ENCODE results near the gene SEPTIN8.
A peak's percentile ranks its signal among the peaks of the same experiment; 100 is the strongest.

SEPTIN8 gene, protein sequence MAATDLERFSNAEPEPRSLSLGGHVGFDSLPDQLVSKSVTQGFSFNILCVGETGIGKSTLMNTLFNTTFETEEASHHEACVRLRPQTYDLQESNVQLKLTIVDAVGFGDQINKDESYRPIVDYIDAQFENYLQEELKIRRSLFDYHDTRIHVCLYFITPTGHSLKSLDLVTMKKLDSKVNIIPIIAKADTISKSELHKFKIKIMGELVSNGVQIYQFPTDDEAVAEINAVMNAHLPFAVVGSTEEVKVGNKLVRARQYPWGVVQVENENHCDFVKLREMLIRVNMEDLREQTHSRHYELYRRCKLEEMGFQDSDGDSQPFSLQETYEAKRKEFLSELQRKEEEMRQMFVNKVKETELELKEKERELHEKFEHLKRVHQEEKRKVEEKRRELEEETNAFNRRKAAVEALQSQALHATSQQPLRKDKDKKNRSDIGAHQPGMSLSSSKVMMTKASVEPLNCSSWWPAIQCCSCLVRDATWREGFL

DNA sequence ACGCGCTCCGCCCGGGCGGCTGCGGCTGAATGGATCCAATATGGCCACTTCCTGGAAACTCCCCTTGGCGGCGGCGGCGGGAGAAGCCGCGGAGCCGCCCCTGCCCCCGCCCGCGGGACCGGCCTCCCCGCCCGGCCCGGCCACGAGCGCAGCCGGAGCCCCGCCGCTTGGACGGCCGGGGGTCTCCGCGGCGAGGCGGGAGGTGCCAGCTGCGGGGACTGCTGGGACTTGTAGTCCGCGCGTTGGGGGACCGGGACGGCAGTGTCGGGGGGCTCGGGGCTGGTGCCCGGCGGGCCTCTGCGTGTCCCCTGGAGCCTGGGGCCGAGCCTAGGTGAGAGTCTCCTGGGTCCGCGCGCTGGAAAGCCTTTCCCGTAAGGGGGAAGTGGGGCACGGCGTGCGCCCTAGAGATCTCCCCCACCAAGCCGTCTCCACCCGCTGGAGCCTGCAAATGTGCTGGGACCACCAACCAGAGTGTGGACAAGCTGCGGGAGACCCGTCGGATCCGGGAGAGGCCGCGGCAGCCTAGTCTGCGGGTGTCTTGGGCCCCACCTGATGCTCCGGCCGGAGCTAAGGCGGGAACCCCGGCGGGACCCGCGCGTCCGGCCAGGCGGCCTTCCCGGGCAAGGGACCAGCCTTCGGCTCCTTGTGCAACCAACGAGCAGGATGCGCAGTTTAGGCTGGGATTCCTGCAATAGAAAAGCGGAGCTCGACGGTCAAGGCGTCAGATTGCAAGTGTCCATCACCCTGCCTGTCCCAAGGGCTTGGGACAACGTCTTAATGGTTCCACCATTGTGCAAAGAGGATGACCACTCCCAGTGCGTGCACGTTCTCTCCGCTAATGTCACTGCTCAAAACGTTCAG is at the start of gene SEPTIN8:
Gene SEPTIN8, minus strand, starts transcription at position 31 of the 861 bp plus-strand sequence. CDS start 102 bp downstream, outside the sequence.
- peak; percentile 22 for DNase-seq (ENCODE audit: low spot score)

DNA sequence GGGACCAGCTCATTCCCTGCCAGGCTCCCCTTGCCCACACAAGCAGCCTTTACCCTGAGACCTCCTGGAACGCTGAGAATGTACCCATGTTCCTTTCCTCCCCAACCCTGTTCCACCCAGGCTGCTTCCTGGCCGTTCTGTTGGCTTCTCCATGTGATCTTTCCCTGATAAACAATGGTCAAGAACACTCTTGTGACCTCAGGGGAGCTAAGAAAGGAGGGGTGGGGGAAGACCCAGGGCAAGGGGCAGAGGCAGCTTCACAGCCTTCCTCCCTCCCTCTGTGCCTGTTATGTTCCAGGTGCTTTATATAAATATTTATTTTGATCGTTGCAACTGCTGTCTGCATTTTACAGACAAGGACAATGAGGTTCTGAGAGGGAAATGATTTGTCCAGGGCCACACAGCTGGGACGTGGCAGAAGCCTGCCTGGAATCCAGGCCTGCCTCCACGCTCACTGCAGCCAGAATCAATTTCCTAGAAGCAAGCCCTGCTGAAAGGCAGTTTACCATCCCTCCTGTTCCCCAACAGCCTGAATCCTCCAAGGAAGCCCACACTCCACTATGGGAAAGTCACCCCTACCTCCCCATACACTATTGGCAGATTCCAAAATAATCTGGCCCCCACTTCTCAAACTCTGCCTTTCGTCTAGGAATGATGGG is 49.5 kb upstream of the SEPTIN8 start:
- no peak for DNase-seq (ENCODE audit: low spot score)

DNA sequence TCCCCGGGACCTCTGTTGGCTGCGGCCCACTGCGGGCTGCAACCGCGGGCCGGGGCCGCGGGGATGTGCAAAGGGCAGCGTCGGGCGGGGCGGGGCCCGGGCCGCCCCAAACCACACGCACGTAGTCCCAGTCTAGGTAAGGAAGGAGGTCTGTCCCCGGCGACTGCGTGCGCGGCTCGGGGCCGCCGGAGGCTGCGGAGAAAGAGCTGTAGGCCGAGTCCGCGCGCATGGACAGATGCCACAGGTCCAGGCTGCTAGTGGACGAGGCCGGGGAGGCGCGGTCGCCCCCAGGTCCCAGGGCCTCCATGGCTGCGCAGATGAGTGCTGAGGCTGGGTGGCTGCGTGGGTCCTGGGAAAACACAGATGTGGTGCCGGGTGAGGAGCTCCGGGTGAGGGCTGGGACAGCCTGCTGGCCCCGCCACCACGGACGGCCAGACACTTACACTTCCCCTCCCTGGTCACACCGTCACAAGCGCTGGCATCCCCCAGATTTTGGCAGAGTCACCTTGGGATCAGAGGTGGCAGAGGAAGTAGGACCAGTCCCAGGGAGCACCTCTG is 48.9 kb upstream of the SEPTIN8 start:
- no peak for DNase-seq (ENCODE audit: low spot score)

DNA sequence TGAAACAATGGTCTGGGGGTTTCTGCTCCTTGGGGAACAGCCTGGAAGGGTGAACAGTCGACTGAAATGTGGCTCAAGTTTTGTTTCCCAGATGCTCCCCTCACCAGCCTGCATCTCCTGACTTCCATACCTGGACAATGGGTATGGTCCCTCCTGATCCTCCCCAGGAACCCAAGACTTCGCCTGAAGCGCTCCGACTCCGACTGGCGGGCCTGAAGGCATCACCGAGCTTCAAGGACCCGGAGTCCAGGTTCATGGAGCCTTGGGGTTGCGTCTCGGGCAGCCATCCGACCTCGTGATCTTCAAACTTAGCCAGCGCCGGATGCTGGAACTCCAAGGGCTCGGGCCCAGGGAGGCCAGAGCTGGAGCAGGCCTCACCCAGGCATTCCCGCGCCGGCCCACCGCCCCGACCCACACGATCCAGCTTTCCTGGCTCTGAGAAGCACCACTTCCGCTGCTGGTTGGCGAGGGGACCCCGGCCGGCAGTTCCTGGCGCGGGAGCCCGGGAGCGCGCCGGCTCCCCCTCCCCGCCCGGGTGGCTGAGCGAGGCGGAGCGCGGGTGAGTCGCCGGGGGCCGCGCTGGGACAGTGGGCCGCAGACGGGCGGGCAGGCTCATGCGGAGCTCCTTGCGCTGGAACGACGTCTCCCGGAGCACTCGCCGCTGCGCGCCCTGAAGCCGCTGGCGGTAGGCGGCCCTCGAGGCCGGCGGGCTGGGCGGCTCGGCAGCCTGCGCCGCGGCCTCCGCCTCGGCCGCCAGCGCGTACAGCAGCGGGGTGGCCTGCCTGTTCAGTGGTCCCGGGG is 48.2 kb upstream of the SEPTIN8 start:
- DNase-seq (ENCODE audit: low spot score): no peak

DNA sequence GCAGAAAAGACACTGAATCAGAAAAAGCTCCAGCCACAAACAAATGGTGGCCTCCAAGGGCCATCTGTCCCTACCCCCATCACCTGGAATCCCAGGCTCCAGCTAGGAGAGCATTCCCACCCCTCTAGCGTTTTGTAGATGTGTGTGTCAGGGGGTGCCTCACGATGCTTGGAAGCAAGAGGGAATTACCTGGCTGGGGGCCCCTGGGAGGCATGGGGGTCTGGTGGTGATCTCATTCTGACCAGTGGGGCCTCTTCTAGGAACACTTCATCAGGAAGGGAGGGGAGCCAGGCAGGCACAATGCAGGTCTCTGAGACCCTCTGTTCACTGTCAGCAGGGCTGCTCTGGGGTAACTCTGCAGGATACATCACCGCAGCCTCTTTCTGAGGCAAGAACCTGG is 47.4 kb upstream of the SEPTIN8 start:
- DNase-seq (ENCODE audit: low spot score): no peak

DNA sequence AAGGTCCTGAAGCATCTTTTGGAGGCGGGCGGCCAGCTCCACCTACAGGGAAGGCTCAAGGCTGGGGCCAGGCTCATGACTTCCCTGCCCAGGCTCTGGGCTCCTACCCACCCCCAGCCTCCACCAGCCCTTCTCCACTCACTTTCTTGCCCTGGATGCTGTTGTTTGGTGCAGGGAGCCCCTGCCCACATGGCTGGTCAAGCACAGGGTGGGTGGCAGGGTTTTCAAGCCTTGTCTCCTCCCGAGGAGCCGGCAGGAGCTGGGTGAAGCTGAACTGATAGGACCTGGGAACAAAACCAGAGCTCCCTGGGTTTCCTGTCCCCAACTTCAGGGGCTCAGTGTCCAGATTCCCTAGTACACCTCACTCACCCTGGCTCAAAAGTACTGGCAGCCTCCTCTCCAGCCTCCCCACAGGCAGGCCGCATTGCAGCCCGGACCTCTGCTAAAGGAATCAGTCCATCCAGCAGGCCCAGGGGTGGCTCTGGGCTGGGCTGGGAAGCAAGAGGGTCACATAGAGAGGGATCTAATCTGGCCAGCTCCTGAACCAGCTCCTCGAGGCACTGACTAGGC is 46.5 kb upstream of the SEPTIN8 start:
- DNase-seq (ENCODE audit: low spot score): no peak

DNA sequence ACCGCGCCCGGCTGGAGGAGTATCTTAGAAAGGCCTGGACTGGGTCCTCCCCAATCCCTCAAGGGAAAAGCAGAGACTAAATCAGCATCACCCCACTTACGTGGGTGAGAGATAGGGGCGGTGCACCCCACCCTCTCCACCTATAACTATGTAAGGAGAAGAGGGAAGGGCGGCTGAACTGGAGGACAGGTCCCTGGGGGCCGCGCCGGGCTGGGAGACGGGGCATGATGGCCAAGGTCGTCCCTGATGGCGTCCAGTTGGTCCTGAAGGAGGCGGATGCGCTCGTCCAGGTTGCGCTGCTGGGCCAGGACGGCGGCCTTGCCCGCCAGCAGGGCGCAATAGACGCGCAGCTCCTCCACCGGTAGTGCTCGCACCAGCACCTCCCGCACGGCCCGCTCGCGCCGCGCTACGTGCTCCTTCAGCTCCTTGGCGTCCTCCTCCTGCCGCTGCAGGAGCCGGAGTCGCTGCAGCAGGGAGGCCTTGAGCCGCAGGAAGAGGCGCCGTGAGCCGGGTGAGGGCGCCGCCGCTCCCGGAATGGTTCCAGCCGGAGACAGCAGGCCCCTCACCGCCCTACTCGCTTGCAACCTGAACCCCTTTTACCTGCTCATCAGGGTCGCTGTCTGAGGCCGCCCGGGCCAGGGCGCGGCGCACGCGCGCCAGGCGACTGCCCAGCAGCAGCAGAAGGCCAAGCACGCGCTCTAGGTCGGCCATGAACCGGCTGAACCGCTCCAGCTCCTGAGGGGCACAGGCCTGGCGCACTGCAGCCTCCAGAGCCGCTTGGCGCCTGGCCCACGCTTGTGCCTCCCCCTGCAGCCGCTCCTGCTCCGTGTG is 45.8 kb upstream of the SEPTIN8 start:
- DNase-seq (ENCODE audit: low spot score): no peak

DNA sequence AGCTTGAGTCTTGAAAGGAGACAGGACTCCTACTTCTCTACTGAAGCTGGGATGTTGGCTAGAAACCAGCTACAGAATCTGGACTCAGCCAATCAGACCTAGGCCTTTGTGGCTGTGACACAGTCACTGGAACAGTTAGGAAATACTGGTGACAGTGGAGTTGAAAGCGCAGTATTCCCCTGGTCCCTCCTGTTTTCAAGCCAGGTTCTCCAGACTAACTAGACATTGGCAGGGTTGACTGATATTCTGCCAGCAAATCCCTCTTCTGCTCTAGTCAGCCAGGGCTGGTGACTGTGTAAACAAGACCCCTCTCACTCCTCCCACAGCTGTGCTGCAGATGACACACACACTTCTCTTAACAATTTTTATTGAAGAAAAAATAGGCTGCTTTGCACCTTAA is 44.8 kb upstream of the SEPTIN8 start:
- no peak for DNase-seq (ENCODE audit: low spot score)

DNA sequence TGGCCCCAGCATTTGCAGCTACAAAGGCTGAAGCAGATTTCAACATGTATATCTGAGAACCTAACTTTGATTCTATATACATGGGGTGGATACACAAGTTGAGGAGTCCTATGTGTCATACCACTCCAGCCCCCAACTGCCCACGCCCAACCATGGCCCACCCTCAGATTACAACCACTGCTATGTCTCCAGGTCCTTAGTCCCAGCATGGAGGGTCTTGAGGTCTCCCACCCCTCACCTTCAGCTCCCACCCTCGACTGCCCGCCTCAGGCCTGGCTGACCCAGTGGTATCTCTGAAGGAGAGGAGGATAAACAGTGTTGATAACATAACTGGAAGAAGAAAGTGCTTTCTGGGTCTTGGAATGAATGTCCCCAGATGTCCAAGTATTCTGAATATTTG is 44.3 kb upstream of the SEPTIN8 start:
- DNase-seq (ENCODE audit: low spot score): no peak

DNA sequence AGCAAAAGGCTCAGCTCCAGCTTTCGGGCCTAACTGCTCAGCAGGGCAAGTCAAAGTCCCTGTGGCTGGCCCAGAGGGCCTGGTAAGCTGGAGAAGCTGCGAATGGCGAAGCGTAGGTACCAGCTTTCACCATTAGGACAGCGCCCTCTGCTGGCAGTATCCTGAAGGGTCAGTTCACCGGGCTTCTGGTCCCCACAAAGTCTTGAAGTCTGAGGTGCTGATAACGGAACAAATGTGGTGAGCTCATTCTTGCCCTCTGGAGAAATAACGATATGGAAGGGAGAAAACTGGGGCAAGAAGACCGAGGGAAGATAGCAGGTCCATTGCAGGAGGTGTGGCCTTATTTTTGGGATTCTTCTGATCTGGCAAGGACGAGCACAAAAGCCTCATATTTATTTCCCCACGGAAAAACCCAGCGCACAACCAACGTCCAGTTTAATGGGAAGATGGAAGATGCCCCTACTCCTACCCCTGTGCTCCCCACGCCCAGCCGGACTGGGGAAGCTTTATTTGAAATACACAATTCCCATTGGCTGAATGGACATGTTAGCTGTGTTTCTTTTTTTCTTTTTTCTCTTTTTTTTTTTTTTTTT is 43.2 kb upstream of the SEPTIN8 start:
- peak; percentile 93 for DNase-seq (ENCODE audit: low spot score)

DNA sequence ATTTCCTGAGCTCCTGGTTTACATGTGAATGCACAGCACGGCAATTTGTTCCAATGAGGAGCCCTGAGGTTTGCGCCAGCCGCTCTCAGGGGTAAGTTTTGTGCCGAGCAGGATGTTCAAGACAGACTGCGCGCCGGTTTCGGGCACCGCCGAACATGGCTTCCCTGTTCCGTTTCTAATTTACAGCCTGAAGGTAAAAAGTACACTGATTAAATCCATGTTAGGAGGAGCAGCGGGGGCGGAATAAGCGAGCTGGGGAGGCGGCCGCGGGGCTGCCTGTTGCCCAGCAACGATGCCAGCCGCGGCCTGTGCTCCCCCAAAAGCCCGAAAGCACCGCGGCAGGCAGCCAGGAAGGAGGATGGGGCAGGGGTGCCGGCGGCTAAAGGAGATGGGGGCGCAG is 42.4 kb upstream of the SEPTIN8 start:
- no peak for DNase-seq (ENCODE audit: low spot score)

DNA sequence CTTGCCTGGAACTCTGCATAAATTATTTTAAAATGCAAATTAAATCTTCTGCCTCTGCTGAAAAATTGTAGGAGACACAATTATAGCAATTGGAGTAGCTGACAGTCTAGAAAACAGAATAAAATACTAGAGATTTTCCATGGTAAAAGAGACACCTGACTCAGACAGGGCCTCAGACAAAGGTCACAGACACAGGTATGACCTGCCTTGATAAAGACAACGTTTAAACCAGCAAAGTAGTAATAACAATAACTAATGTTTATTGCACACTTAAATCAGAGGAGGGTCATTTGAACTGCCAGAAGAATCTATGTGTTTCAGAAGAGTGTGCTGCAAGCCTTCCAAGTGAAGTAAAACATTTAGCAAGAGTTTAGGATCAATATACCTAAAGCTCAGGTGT is 40.0 kb upstream of the SEPTIN8 start:
- no peak for DNase-seq (ENCODE audit: low spot score)

DNA sequence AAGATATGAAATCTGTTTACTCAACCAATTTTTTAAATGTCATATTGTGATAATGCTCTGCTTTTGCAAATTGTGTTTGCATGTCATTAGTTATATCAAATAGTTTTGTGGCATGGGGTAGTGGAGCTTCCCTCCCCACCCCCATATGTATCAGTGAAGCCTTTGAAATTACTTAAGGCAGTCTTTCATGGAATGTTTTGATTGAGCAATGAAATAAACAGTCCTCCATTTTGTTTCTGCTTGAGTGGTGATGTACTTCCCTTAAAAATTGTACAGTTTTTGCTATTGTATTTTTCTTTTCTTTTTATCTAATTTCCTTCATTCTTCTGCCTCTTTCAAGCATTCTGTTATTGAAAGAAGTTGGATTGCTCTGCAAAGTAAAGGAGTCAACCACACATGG is 39.5 kb upstream of the SEPTIN8 start:
- DNase-seq (ENCODE audit: low spot score): no peak

DNA sequence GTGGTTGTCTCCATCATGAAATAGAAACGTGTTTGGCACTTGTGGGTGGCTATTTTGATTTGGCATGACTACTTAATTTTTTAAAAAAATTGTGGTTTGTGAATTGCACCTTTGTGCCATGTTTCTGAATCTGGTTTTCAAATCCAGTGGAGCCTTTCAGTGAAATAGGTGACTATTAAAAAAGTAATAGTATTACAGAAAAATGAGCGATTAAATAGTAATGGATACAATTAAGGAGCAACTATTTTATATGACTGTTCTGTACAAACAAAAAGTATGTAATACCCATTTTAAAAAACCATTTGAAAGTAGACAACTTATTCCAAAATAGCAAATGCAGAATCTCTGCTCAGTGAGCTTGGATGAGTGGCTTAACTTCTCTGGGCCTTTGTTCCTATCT is 39.0 kb upstream of the SEPTIN8 start:
- no peak for DNase-seq (ENCODE audit: low spot score)

DNA sequence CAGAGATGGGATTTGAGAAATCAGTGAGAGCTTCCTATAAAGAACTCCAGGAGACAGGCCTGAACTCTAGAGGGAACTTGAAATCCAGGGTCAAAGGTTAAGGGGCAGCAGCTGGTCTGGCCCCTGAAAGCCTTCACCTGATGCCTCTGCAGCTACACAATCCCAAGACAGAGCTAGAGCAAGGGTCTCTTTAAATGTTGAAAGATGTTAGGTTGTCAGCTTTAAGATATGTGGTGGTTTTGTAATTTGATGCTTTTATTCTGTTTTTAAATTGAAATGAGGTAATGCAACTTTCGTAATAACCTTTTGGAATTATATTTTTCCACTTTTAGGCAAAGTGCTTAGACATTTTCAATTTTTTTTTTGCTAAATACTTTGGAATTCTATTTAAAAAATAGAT is 38.4 kb upstream of the SEPTIN8 start:
- no peak for DNase-seq (ENCODE audit: low spot score)

DNA sequence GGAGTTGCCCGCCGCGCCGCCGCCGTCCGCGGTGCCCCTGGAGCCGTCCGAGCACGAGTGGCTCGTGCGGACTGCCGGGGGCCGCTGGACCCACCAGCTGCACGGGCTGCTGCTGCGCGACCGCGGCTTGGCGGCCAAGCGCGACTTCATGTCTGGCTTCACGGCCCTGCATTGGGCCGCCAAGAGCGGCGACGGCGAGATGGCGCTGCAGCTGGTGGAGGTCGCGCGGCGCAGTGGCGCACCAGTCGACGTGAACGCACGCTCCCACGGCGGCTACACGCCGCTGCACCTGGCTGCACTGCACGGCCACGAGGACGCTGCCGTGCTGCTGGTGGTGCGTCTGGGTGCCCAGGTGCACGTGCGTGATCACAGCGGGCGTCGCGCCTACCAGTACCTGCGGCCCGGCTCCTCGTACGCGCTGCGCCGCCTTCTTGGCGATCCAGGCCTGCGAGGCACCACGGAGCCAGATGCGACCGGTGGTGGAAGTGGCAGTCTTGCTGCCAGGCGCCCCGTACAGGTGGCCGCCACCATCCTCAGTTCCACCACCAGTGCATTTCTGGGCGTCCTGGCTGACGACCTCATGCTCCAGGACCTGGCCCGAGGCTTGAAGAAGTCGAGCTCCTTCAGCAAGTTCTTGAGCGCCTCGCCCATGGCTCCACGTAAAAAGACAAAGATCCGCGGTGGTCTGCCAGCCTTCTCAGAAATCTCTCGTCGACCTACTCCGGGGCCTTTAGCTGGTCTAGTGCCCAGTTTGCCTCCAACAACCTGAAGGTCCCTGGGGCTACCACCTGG is 37.7 kb upstream of the SEPTIN8 start:
- DNase-seq (ENCODE audit: low spot score): no peak

DNA sequence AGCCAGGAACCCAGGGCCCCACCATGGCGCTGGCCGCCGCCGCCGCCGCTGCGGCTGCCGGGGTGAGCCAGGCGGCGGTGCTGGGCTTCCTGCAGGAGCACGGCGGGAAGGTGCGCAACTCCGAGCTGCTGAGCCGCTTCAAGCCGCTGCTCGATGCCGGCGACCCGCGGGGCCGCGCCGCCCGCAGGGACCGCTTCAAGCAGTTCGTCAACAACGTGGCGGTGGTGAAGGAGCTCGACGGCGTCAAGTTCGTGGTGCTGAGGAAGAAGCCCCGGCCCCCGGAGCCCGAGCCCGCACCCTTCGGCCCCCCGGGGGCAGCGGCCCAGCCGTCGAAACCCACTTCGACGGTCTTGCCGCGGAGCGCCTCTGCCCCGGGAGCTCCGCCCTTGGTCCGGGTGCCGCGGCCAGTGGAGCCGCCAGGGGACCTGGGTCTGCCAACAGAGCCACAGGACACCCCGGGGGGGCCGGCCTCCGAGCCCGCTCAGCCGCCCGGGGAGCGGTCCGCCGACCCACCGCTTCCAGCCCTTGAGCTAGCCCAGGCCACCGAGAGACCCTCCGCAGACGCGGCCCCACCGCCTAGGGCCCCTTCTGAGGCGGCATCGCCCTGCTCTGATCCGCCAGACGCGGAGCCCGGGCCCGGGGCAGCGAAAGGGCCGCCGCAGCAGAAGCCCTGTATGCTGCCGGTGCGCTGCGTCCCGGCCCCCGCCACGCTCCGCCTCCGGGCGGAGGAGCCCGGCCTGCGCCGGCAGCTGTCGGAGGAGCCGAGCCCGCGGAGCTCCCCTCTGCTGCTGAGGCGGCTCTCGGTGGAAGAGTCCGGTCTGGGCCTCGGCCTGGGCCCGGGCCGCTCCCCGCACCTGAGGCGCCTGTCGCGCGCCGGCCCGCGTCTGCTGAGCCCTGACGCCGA is 36.8 kb upstream of the SEPTIN8 start:
- no peak for DNase-seq (ENCODE audit: low spot score)
